Activated T-cell treated with anti-CD3 and anti-CD28 coated beads, Interleukin-2, amount 50 U/mL, for 4 hours (primary cell): ENCODE measurements around the gene CLMN. TPM values are rescaled to one million over a fixed set of nuclear protein-coding genes. Genes with fewer than 3 reads are reported as not detected.

Source experiments
- ATAC-seq, 2 donors: fragments of 200-7000 bp; cut with Tn5 transposase; one replicate each; pipeline ENCODE4 v1.10.0; 2021
- DNase-seq: peaks from one replicate; pipeline ENCODE4 v3.0.0-alpha.2; 2020
- H3K27me3 Mint-ChIP-seq: one replicate; pipeline ENCODE4 v1.8.0; 2021; ENCODE audit warnings: low read depth, mixed read lengths
- H3K36me3 Mint-ChIP-seq: one replicate; pipeline ENCODE4 v1.8.0; 2022; ENCODE audit warnings: mixed read lengths; ENCODE audit not compliant: insufficient read depth
- H3K4me1 Mint-ChIP-seq: one replicate; pipeline ENCODE4 v1.8.0; 2021; ENCODE audit warnings: low read depth, mixed read lengths
- H3K4me3 Mint-ChIP-seq: one replicate; pipeline ENCODE4 v1.8.0; 2021; ENCODE audit warnings: mild to moderate bottlenecking, moderate library complexity, mixed read lengths
- H3K9me3 Mint-ChIP-seq: one replicate; pipeline ENCODE4 v1.8.0; 2021; ENCODE audit warnings: mixed read lengths
- total RNA-seq, 3 donors: library from RNA; stranded (reverse); gene quantifications; one replicate each; pipeline ENCODE4 v1.2.1, GENCODE V29; 2021

The CLMN gene
- total RNA-seq, 3 donors from 2014 or later = 0.71 to 1.3 (median 0.71) TPM

GRCh38 chr14:95296966-95297365, 22.7 kb downstream of the CLMN start:
- no peak for ATAC-seq

GRCh38 chr14:95295600-95296376, 23.9 kb downstream of the CLMN start:
- Mint-ChIP-seq H3K36me3 (no peaks in the 10 kb centered on the region), H3K27me3 (peaks cover 27% of the 10 kb centered on the region)
- no peak for ATAC-seq

More at GRCh38 chr14:95296966-95297365, 22.7 kb downstream of the CLMN start:
- Mint-ChIP-seq H3K4me1 (no peaks in the 10 kb centered on the region), H3K27me3 (peaks cover 32% of the 10 kb centered on the region), H3K4me3 (no peak overlapping the region), H3K36me3 (no peaks in the 10 kb centered on the region), H3K9me3 (peaks cover 15% of the 10 kb centered on the region)
- no peak for DNase-seq

GRCh38 chr14:95294834-95295599, 24.7 kb downstream of the CLMN start:
- DNase-seq (no peak), ATAC-seq (no peak)
- Mint-ChIP-seq H3K27me3 (peaks cover 22% of the 10 kb centered on the region), H3K4me1 (no peaks in the 10 kb centered on the region), H3K36me3 (no peaks in the 10 kb centered on the region), H3K4me3 (no peak overlapping the region), H3K9me3 (peaks cover 15% of the 10 kb centered on the region)

More at GRCh38 chr14:95295600-95296376, 23.9 kb downstream of the CLMN start:
- no peak for DNase-seq
- Mint-ChIP-seq H3K9me3 (peaks cover 15% of the 10 kb centered on the region), H3K4me3 (no peak overlapping the region), H3K4me1 (no peaks in the 10 kb centered on the region)

GRCh38 chr14:95294320-95294719, 25.4 kb downstream of the CLMN start:
- Mint-ChIP-seq H3K9me3 (peaks cover 15% of the 10 kb centered on the region), H3K27me3 (peaks cover 17% of the 10 kb centered on the region), H3K4me3 (no peak overlapping the region), H3K4me1 (no peaks in the 10 kb centered on the region), H3K36me3 (no peaks in the 10 kb centered on the region)
- no peak for ATAC-seq
- no peak for DNase-seq

- H3K27me3 Mint-ChIP-seq = peaks cover 22% of the 10 kb centered on the region
Measured at GRCh38 chr14:95293449-95293848, 26.3 kb downstream of the CLMN start.

DNA sequence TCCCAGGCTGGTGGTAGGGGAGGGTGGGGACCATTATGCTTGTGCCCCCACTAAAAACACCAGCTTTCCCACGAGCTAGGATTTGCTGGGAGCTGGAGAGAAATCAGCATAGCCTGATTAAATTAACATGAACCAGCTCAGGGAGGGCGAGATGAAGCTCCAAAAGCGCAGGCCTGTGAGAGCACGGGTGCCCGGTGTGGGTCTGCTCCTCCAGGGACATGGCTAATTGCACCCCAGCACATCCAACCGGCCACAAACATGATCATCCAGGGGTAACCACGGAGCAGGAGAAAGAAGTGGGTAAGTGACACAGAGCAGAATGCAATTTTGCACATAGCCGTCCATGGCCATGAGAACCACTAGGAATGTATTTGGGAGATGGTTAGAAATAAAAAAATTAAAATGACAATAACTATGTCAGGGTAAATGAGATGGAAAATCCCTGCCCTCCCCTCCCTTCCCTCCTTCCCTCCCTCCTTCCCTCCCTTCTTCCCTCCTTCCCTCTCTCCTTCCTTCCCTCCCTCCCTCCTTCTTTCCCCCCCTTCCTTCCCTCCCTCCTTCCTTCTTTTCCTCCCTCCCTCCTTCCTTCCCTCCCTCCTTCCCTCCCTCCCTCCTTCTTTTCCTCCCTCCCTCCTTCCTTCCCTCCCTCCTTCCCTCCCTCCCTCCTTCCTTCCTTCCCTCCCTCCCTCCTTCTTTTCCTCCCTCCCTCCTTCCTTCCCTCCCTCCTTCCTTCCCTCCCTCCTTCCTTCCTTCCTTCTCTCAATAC, 26.9 kb downstream of the CLMN start:
- ATAC-seq = no peak
- no peaks in the 10 kb centered on the region for H3K36me3 Mint-ChIP-seq
- peaks cover 15% of the 10 kb centered on the region for H3K9me3 Mint-ChIP-seq
- H3K4me1 Mint-ChIP-seq = no peaks in the 10 kb centered on the region
- peaks cover 21% of the 10 kb centered on the region for H3K27me3 Mint-ChIP-seq
- no peak overlapping the region for H3K4me3 Mint-ChIP-seq
- no peak for DNase-seq

More at GRCh38 chr14:95293449-95293848, 26.3 kb downstream of the CLMN start:
- Mint-ChIP-seq H3K36me3 (no peaks in the 10 kb centered on the region), H3K9me3 (peaks cover 15% of the 10 kb centered on the region), H3K4me1 (no peaks in the 10 kb centered on the region), H3K4me3 (no peak overlapping the region)
- DNase-seq (no peak), ATAC-seq (no peak)

GRCh38 chr14:95291859-95292542, 27.7 kb downstream of the CLMN start:
- DNase-seq (no peak), ATAC-seq (no peak)
- Mint-ChIP-seq H3K4me1 (no peaks in the 10 kb centered on the region), H3K9me3 (peaks cover 15% of the 10 kb centered on the region), H3K4me3 (no peak overlapping the region), H3K36me3 (no peaks in the 10 kb centered on the region), H3K27me3 (peaks cover 22% of the 10 kb centered on the region)

GRCh38 chr14:95290871-95291431, 28.8 kb downstream of the CLMN start:
- H3K36me3 Mint-ChIP-seq = no peaks in the 10 kb centered on the region
- H3K27me3 Mint-ChIP-seq = peaks cover 22% of the 10 kb centered on the region
- ATAC-seq = no peak
- peaks cover 8% of the 10 kb centered on the region for H3K9me3 Mint-ChIP-seq
- DNase-seq = no peak
- no peak overlapping the region for H3K4me3 Mint-ChIP-seq
- H3K4me1 Mint-ChIP-seq = no peaks in the 10 kb centered on the region

GRCh38 chr14:95290021-95290420, 29.7 kb downstream of the CLMN start:
- no peaks in the 10 kb centered on the region for H3K36me3 Mint-ChIP-seq
- H3K4me3 Mint-ChIP-seq = no peak overlapping the region
- no peaks in the 10 kb centered on the region for H3K4me1 Mint-ChIP-seq
- DNase-seq = no peak
- H3K9me3 Mint-ChIP-seq = no peaks in the 10 kb centered on the region
- ATAC-seq = no peak
- peaks cover 20% of the 10 kb centered on the region for H3K27me3 Mint-ChIP-seq

DNA sequence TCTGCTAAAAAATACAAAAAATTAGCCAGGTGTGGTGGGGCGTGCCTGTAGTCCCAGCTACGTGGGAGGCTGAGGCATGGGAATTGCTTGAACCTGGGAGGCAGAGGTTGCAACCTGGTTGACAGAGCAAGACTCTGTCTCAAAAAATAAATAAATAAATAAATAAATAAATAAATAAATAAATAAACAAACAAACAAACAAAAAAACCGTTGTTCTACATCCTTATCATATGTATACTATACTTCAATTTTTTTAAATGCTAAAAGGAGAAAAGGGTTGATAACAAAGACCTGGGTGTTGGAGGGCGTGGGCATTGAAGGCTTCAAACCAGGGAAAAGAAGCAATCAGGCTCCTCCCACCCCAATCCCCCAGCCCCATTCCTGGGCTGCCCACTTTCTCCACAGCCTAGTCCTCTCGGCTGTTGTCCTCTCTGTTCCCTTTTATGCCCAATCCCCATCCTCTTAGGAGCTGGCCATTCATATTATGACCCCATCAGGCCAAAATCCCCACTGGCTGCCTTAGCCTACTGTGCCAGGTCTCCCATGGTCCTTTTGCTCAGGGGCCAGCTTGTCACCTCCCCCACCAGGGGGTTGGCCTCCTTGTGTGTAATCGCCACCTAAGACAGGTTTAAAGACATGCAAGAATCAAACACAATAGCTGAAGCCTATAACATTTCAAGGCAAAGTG, 30.2 kb downstream of the CLMN start:
- H3K4me1 Mint-ChIP-seq = no peaks in the 10 kb centered on the region
- no peaks in the 10 kb centered on the region for H3K9me3 Mint-ChIP-seq
- DNase-seq (no peak), ATAC-seq (no peak)
- H3K36me3 Mint-ChIP-seq = no peaks in the 10 kb centered on the region
- H3K4me3 Mint-ChIP-seq = no peak overlapping the region
- peaks cover 15% of the 10 kb centered on the region for H3K27me3 Mint-ChIP-seq

GRCh38 chr14:95288672-95289322, 30.9 kb downstream of the CLMN start:
- ATAC-seq (no peak), DNase-seq (no peak)
- H3K27me3 Mint-ChIP-seq = peaks cover 10% of the 10 kb centered on the region
- no peak overlapping the region for H3K4me3 Mint-ChIP-seq
- no peaks in the 10 kb centered on the region for H3K4me1 Mint-ChIP-seq
- no peaks in the 10 kb centered on the region for H3K9me3 Mint-ChIP-seq
- H3K36me3 Mint-ChIP-seq = no peaks in the 10 kb centered on the region

DNA sequence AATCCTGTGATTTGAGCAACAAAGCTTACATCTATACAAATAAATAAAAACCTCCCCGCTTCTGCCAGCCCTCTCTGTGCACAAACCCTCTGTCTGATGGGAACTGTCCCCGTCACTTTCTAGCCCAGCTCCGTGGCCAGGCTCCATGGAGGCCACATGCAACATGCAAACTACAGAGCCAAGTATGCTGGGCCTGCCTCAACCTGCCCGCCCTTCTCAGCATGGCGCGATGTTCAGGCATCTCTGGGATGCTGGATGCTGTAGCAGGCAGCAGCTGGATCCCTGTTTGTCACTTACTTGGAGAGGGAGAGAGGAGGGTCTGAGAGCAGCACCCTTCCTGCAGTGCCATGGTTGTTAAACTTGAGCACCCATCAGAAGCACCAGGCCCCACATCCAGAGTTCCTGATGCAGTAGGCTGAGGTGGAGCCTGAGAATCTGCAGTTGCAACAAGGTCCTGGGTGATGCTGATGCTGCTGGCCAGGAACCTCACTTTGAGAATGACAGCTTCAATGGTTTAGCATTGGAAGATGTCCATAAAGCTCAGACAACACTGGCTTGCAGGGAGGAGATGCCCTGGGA, 32.4 kb downstream of the CLMN start:
- no peaks in the 10 kb centered on the region for H3K9me3 Mint-ChIP-seq
- H3K4me1 Mint-ChIP-seq = no peaks in the 10 kb centered on the region
- H3K27me3 Mint-ChIP-seq = peaks cover 10% of the 10 kb centered on the region
- H3K4me3 Mint-ChIP-seq = no peak overlapping the region
- no peaks in the 10 kb centered on the region for H3K36me3 Mint-ChIP-seq
- DNase-seq (no peak), ATAC-seq (no peak)
